Vagina (tissue), 2 donors: ENCODE results near the gene GALC. TPM values are rescaled to one million over a fixed set of nuclear protein-coding genes. Genes with fewer than 3 reads are reported as not detected.

Experiments used
- DNase-seq, 2 donors: peaks; one replicate each; pipeline ENCODE4 v3.0.0-alpha.2; 2017; ENCODE audit errors: extremely low spot score in 2 of 2
- H3K27ac ChIP-seq: fragments of 200-600 bp; sonication (generic); one replicate; pipeline ENCODE4 v1.5.1; 2019
- H3K27me3 ChIP-seq: fragments of 200-600 bp; sonication (generic); one replicate; pipeline ENCODE4 v1.5.1; 2019
- H3K36me3 ChIP-seq, 2 donors: fragments of 200-600 bp; sonication (generic); one replicate each; pipeline ENCODE4 v1.5.1; 2017 to 2019
- H3K4me1 ChIP-seq: fragments of 200-600 bp; sonication (generic); one replicate; pipeline ENCODE4 v1.5.1; 2019
- H3K4me3 ChIP-seq, 2 donors: fragments of 200-600 bp; sonication (generic); 1 replicate in 1 of 2; 2 replicates in 1 of 2; pipeline ENCODE4 v1.5.1; 2016 to 2019
- H3K9me3 ChIP-seq: fragments of 200-600 bp; sonication (generic); one replicate; pipeline ENCODE4 v1.5.1; 2019
- POLR2A ChIP-seq, 2 donors: fragments of 450-650 bp; IDR thresholded peaks; one replicate each; pipeline ENCODE4 v1.6.1; 2017; ENCODE audit warnings: antibody characterized with exemption in 2 of 2, mild to moderate bottlenecking in 2 of 2, moderate library complexity in 2 of 2
- POLR2AphosphoS5 ChIP-seq, 2 donors: sonication (generic); formaldehyde crosslinking; IDR thresholded peaks; one replicate each; pipeline ENCODE4 v1.9.0; 2017; ENCODE audit warnings: antibody characterized with exemption in 2 of 2, mild to moderate bottlenecking in 2 of 2, low read depth in 1 of 2; ENCODE audit not compliant: insufficient read depth in 1 of 2
- intact Hi-C: fragments of 100-400 bp; cut with DNase I; formaldehyde crosslinking; loops from one replicate; pipeline ENCODE4 v1.15.1; 2023
- total RNA-seq: library from RNA; depleted of rRNA; stranded (reverse); fragments of >200 nt; gene quantifications from one replicate; pipeline ENCODE4 v1.2.3, GENCODE V29; 2016
- TF ChIP-seq, protein P1 (sequence below), 3 experiments: fragments of 450-650 bp in 2 of 3; fragments of 200-600 bp in 1 of 3; sonication (generic) in 1 of 3; IDR thresholded peaks; one replicate each; pipeline ENCODE4 v1.5.1; 2017 to 2019; ENCODE audit warnings: antibody characterized with exemption in 3 of 3, mild to moderate bottlenecking in 2 of 3, moderate library complexity in 2 of 3

Gene GALC
- total RNA-seq, 1 donor from 2014 or later, result 18.7 TPM

GRCh38 chr14:87971010-87971409 lies 22.0 kb downstream of the GALC start:
- TF ChIP-seq POLR2AphosphoS5 (IDR thresholded peaks at IDR 0.05; ENCODE audit: insufficient read depth in 1 of 2, low read depth in 1 of 2), result no peak
- TF ChIP-seq POLR2A (IDR thresholded peaks at IDR 0.05), result no peak
- TF ChIP-seq, protein P1, sequence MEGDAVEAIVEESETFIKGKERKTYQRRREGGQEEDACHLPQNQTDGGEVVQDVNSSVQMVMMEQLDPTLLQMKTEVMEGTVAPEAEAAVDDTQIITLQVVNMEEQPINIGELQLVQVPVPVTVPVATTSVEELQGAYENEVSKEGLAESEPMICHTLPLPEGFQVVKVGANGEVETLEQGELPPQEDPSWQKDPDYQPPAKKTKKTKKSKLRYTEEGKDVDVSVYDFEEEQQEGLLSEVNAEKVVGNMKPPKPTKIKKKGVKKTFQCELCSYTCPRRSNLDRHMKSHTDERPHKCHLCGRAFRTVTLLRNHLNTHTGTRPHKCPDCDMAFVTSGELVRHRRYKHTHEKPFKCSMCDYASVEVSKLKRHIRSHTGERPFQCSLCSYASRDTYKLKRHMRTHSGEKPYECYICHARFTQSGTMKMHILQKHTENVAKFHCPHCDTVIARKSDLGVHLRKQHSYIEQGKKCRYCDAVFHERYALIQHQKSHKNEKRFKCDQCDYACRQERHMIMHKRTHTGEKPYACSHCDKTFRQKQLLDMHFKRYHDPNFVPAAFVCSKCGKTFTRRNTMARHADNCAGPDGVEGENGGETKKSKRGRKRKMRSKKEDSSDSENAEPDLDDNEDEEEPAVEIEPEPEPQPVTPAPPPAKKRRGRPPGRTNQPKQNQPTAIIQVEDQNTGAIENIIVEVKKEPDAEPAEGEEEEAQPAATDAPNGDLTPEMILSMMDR (IDR thresholded peaks at IDR 0.05), result no peak
- Histone ChIP-seq H3K9me3 (no peaks in the 10 kb centered on the region), H3K27ac (no peak overlapping the region), H3K4me1 (no peaks in the 10 kb centered on the region), H3K36me3 (no peaks in the 10 kb centered on the region), H3K27me3 (no peaks in the 10 kb centered on the region), H3K4me3 (no peak overlapping the region)
- DNase-seq, result no peak
- intact Hi-C loops, result no loop called here

GRCh38 chr14:87967496-87967895 lies 25.5 kb downstream of the GALC start:
- no peak overlapping the region for H3K27ac ChIP-seq
- intact Hi-C loops, result no loop called here
- no peak overlapping the region for H3K4me3 ChIP-seq
- H3K9me3 ChIP-seq, result no peaks in the 10 kb centered on the region
- TF ChIP-seq, protein P1 (IDR thresholded peaks at IDR 0.05), result no peak
- TF ChIP-seq POLR2AphosphoS5 (IDR thresholded peaks at IDR 0.05; ENCODE audit: insufficient read depth in 1 of 2, low read depth in 1 of 2), result no peak
- TF ChIP-seq POLR2A (IDR thresholded peaks at IDR 0.05), result no peak
- no peaks in the 10 kb centered on the region for H3K4me1 ChIP-seq
- H3K27me3 ChIP-seq, result no peaks in the 10 kb centered on the region
- DNase-seq, result no peak
- peaks cover 0 to 14% of the 10 kb centered on the region in 2 donors for H3K36me3 ChIP-seq

- no peak overlapping the region for H3K27ac ChIP-seq
- intact Hi-C loops, result no loop called here
Measured at GRCh38 chr14:87966816-87967215, 26.2 kb downstream of the GALC start.

GRCh38 chr14:87961246-87961645 lies 31.7 kb downstream of the GALC start:
- H3K4me3 ChIP-seq, result no peak overlapping the region
- H3K27me3 ChIP-seq, result no peaks in the 10 kb centered on the region
- no peak overlapping the region for H3K27ac ChIP-seq
- H3K36me3 ChIP-seq, result peaks cover 0 to 27% of the 10 kb centered on the region in 2 donors
- H3K4me1 ChIP-seq, result no peaks in the 10 kb centered on the region
- intact Hi-C loops, result no loop called here
- no peaks in the 10 kb centered on the region for H3K9me3 ChIP-seq
- DNase-seq, result no peak
- TF ChIP-seq POLR2AphosphoS5 (IDR thresholded peaks at IDR 0.05; ENCODE audit: insufficient read depth in 1 of 2, low read depth in 1 of 2) (no peak), POLR2A (IDR thresholded peaks at IDR 0.05) (no peak)
- TF ChIP-seq, protein P1 (IDR thresholded peaks at IDR 0.05), result no peak

More at GRCh38 chr14:87966816-87967215, 26.2 kb downstream of the GALC start:
- DNase-seq, result no peak
- no peaks in the 10 kb centered on the region for H3K27me3 ChIP-seq
- TF ChIP-seq POLR2AphosphoS5 (IDR thresholded peaks at IDR 0.05; ENCODE audit: insufficient read depth in 1 of 2, low read depth in 1 of 2) (no peak), POLR2A (IDR thresholded peaks at IDR 0.05) (no peak)
- TF ChIP-seq, protein P1 (IDR thresholded peaks at IDR 0.05), result no peak
- no peaks in the 10 kb centered on the region for H3K4me1 ChIP-seq
- H3K4me3 ChIP-seq, result no peak overlapping the region
- H3K9me3 ChIP-seq, result no peaks in the 10 kb centered on the region
- H3K36me3 ChIP-seq, result peaks cover 0 to 21% of the 10 kb centered on the region in 2 donors

- no peak overlapping the region for H3K27ac ChIP-seq
- intact Hi-C loops, result no loop called here
- H3K36me3 ChIP-seq, result peaks cover 0 to 25% of the 10 kb centered on the region in 2 donors
Measured at GRCh38 chr14:87960013-87960787, 32.8 kb downstream of the GALC start.

More at GRCh38 chr14:87960013-87960787, 32.8 kb downstream of the GALC start:
- no peak for TF ChIP-seq POLR2AphosphoS5 (IDR thresholded peaks at IDR 0.05; ENCODE audit: insufficient read depth in 1 of 2, low read depth in 1 of 2)
- no peak for TF ChIP-seq POLR2A (IDR thresholded peaks at IDR 0.05)
- TF ChIP-seq, protein P1 (IDR thresholded peaks at IDR 0.05), result no peak
- Histone ChIP-seq H3K4me3 (no peak overlapping the region), H3K27me3 (no peaks in the 10 kb centered on the region), H3K4me1 (no peaks in the 10 kb centered on the region), H3K9me3 (no peaks in the 10 kb centered on the region)
- no peak for DNase-seq
